A673 (cell line): Measurements from ENCODE around the gene MGAT5. TPM values are rescaled to one million over a fixed set of nuclear protein-coding genes. Genes with fewer than 3 reads are reported as not detected.
A peak's percentile ranks its signal among the peaks of the same experiment; 100 is the strongest.

Experiments
- BruUV-seq: library from RNA; stranded (reverse); fragments of 400-500 nt; replicated peaks from 2 replicates; lab custom pipeline; 2021; lab: Mats Ljungman, UMichigan
- CTCF ChIA-PET: fragments of 300-600 bp; sonication (Branson Sonifier 250); formaldehyde crosslinking; loops from one replicate; lab custom pipeline; 2022; ENCODE audit warnings: antibody characterized with exemption; lab: Charles Lee
- POLR2A ChIA-PET: fragments of 300-600 bp; sonication (Branson Sonifier 250); formaldehyde crosslinking; loops from one replicate; lab custom pipeline; 2022; ENCODE audit warnings: antibody characterized with exemption; ENCODE audit not compliant: low non-redundant PET; lab: Charles Lee
- DNase-seq: peaks from one replicate; pipeline ENCODE4 v3.0.0-alpha.2; 2015; ENCODE audit warnings: low spot score
- H3K27ac ChIP-seq: fragments of 200-600 bp; sonication (generic); 2 replicates; pipeline ENCODE4 v1.5.1; 2016; ENCODE audit warnings: mixed run types, low read depth, mild to moderate bottlenecking, mixed read lengths, antibody characterized with exemption, low read length; ENCODE audit not compliant: poor library complexity, severe bottlenecking
- H3K27me3 ChIP-seq: fragments of 200-600 bp; sonication (generic); replicated peaks from 2 replicates; pipeline ENCODE4 v1.6.1; 2017; ENCODE audit warnings: mixed run types, low read depth, mild to moderate bottlenecking, mixed read lengths, antibody characterized with exemption, low read length; ENCODE audit not compliant: insufficient read depth, poor library complexity
- H3K36me3 ChIP-seq: fragments of 200-600 bp; sonication (generic); 2 replicates; pipeline ENCODE4 v1.6.1; 2016; ENCODE audit warnings: mixed run types, mild to moderate bottlenecking, mixed read lengths, antibody characterized with exemption, low read length; ENCODE audit not compliant: insufficient read depth, poor library complexity, severe bottlenecking
- H3K4me1 ChIP-seq: fragments of 200-600 bp; sonication (generic); 2 replicates; pipeline ENCODE4 v1.6.1; 2017; ENCODE audit warnings: mixed run types, mild to moderate bottlenecking, mixed read lengths, antibody characterized with exemption, low read length; ENCODE audit not compliant: insufficient read depth, poor library complexity, severe bottlenecking
- H3K4me3 ChIP-seq: fragments of 200-600 bp; sonication (generic); 2 replicates; pipeline ENCODE4 v1.5.1; 2016; ENCODE audit warnings: low read depth, mixed run types, mild to moderate bottlenecking, mixed read lengths, low read length; ENCODE audit not compliant: poor library complexity, severe bottlenecking
- H3K9me3 ChIP-seq: fragments of 200-600 bp; sonication (generic); 2 replicates; pipeline ENCODE4 v1.6.1; 2016; ENCODE audit warnings: mixed run types, low read depth, mild to moderate bottlenecking, mixed read lengths, antibody characterized with exemption, low read length; ENCODE audit not compliant: poor library complexity, severe bottlenecking
- CTCF ChIP-seq: fragments of 300-800, 200-600 bp; sonication (generic); conservative IDR thresholded peaks from 2 replicates; pipeline ENCODE4 v1.5.1; 2017; ENCODE audit warnings: low read depth, mild to moderate bottlenecking, antibody characterized with exemption, low read length, moderate library complexity, mixed read lengths
- EZH2 ChIP-seq: fragments of 200-600 bp; sonication (generic); IDR thresholded peaks from 2 replicates; pipeline ENCODE4 v1.6.1; 2017; ENCODE audit warnings: borderline replicate concordance, low read depth, mild to moderate bottlenecking, mixed read lengths, antibody characterized with exemption, low read length; ENCODE audit not compliant: poor library complexity, severe bottlenecking
- intact Hi-C: fragments of 100-400 bp; cut with micrococcal nuclease; formaldehyde crosslinking; loops from one replicate; pipeline ENCODE4 v1.10.0; 2022; ENCODE audit not compliant: unreplicated experiment
- total RNA-seq: library from RNA; stranded (reverse); gene quantifications from 2 replicates; pipeline ENCODE4 v1.2.3, GENCODE V29; 2021

MGAT5 gene
- total RNA-seq, 1 experiment from 2014 or later, result 11.0 TPM

- DNase-seq, result no peak
- BruUV-seq, result no TSS peak
- POLR2A ChIA-PET, result no interaction called here
Measured at GRCh38 chr2:134459706-134460406, 206.0 kb downstream of the MGAT5 start.

GRCh38 chr2:134460583-134460998 lies 206.7 kb downstream of the MGAT5 start:
- ChIA-PET POLR2A (no interaction called here), CTCF (interaction anchor here (0.9 kb wide), 1 partner anchor 10 kb away, joined by 3 read pairs; no protein-coding TSS in a partner anchor)
- Histone ChIP-seq H3K36me3 (no peaks in the 10 kb centered on the region), H3K4me1 (no peaks in the 10 kb centered on the region), H3K9me3 (no peaks in the 10 kb centered on the region), H3K27ac (no peak overlapping the region), H3K27me3 (no peaks in the 10 kb centered on the region), H3K4me3 (no peak overlapping the region)
- DNase-seq, result peak; percentile 37
- BruUV-seq, result no TSS peak
- intact Hi-C loops, result no loop called here
- TF ChIP-seq CTCF (peak; percentile 60), EZH2 (no peak)

More at GRCh38 chr2:134459706-134460406, 206.0 kb downstream of the MGAT5 start:
- no peaks in the 10 kb centered on the region for H3K36me3 ChIP-seq
- intact Hi-C loops, result no loop called here
- H3K9me3 ChIP-seq, result no peaks in the 10 kb centered on the region
- no peak overlapping the region for H3K27ac ChIP-seq
- no peak for TF ChIP-seq CTCF
- no peak for TF ChIP-seq EZH2
- no peaks in the 10 kb centered on the region for H3K4me1 ChIP-seq
- no peak overlapping the region for H3K4me3 ChIP-seq
- H3K27me3 ChIP-seq, result no peaks in the 10 kb centered on the region
- CTCF ChIA-PET, result interaction anchor here (0.9 kb wide), 1 partner anchor 9 kb away, joined by 3 read pairs; no protein-coding TSS in a partner anchor

- H3K4me3 ChIP-seq, result no peak overlapping the region
- TF ChIP-seq CTCF, result no peak
- no peak for TF ChIP-seq EZH2
- H3K9me3 ChIP-seq, result no peaks in the 10 kb centered on the region
- H3K36me3 ChIP-seq, result no peaks in the 10 kb centered on the region
- H3K4me1 ChIP-seq, result no peaks in the 10 kb centered on the region
- intact Hi-C loops, result no loop called here
- BruUV-seq, result no TSS peak
- ChIA-PET POLR2A (no interaction called here), CTCF (no interaction called here)
- DNase-seq, result no peak
- H3K27me3 ChIP-seq, result no peaks in the 10 kb centered on the region
- H3K27ac ChIP-seq, result no peak overlapping the region
Measured at GRCh38 chr2:134461511-134461910, 207.6 kb downstream of the MGAT5 start.
